SU-DHL-6 (cell line): Measurements from ENCODE around the gene PAX5.

ENCODE experiments used
- EZH2phosphoT487 ChIP-seq: fragments of 200-600 bp; sonication (generic), shearing (Covaris generic); conservative IDR thresholded peaks from 2 replicates; pipeline ENCODE4 v1.6.1; 2018; ENCODE audit warnings: mild to moderate bottlenecking, antibody characterized with exemption, low read length, moderate library complexity, mixed read lengths
- TF ChIP-seq, protein P1 (sequence below): fragments of 200-600 bp; sonication (generic); IDR thresholded peaks from one replicate; pipeline ENCODE4 v1.5.1; 2017; ENCODE audit warnings: antibody characterized with exemption, mild to moderate bottlenecking, low read length, moderate library complexity; ENCODE audit not compliant: insufficient read depth, poor library complexity, severe bottlenecking

DNA sequence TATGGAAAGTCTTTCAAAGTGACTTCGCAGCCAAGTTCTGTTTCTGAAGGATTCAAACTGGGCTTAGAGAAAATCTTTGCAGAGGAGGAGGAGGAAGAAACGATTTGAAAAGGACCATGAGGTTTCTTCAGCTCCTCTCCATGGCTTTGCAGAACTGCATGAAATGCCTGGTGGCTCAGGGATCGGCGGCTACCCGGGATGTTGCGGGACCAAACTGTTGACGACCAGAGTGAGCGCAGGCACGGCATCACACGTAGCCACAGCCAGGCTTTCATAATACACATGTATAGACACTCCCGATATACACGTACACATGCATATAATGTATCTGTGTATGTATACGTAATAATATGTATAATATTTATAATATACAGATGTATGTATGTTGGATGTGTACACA lies 180.0 kb downstream of the PAX5 start:
- TF ChIP-seq, protein P1, sequence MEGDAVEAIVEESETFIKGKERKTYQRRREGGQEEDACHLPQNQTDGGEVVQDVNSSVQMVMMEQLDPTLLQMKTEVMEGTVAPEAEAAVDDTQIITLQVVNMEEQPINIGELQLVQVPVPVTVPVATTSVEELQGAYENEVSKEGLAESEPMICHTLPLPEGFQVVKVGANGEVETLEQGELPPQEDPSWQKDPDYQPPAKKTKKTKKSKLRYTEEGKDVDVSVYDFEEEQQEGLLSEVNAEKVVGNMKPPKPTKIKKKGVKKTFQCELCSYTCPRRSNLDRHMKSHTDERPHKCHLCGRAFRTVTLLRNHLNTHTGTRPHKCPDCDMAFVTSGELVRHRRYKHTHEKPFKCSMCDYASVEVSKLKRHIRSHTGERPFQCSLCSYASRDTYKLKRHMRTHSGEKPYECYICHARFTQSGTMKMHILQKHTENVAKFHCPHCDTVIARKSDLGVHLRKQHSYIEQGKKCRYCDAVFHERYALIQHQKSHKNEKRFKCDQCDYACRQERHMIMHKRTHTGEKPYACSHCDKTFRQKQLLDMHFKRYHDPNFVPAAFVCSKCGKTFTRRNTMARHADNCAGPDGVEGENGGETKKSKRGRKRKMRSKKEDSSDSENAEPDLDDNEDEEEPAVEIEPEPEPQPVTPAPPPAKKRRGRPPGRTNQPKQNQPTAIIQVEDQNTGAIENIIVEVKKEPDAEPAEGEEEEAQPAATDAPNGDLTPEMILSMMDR = no peak
- no peak for TF ChIP-seq EZH2phosphoT487
